HepG2 (cell line): ENCODE measurements around the gene AFTPH. TPM values are rescaled to one million over a fixed set of nuclear protein-coding genes. Genes with fewer than 3 reads are reported as not detected.

Experiments used
- ARNTL ChIP-seq: sonication (generic); formaldehyde crosslinking; IDR thresholded peaks from 2 replicates; pipeline ENCODE4 v1.4.0; 2020; ENCODE audit warnings: mild to moderate bottlenecking, missing genetic modification reagents
- BORCS8-MEF2B ChIP-seq: sonication (generic); formaldehyde crosslinking; IDR thresholded peaks from 2 replicates; pipeline ENCODE4 v1.8.0; 2022; ENCODE audit warnings: mild to moderate bottlenecking, missing genetic modification reagents
- CCDC6 ChIP-seq: sonication (generic); formaldehyde crosslinking; IDR thresholded peaks from 2 replicates; pipeline ENCODE4 v1.8.1; 2022; ENCODE audit warnings: mild to moderate bottlenecking, missing genetic modification reagents, moderate library complexity
- CREBL2 ChIP-seq: sonication (generic); formaldehyde crosslinking; IDR thresholded peaks from 2 replicates; pipeline ENCODE4 v1.8.1; 2023; ENCODE audit warnings: missing genetic modification reagents, mild to moderate bottlenecking, borderline replicate concordance
- CSRNP2 ChIP-seq: sonication (generic); formaldehyde crosslinking; conservative IDR thresholded peaks from 2 replicates; pipeline ENCODE4 v1.8.0; 2022; ENCODE audit warnings: low read depth, missing genetic modification reagents
- DMTF1 ChIP-seq: sonication (generic); formaldehyde crosslinking; IDR thresholded peaks from 2 replicates; pipeline ENCODE4 v1.4.0; 2020; ENCODE audit warnings: mild to moderate bottlenecking, missing genetic modification reagents
- FOXP1 ChIP-seq, 2 experiments: fragments of 450-650 bp in 1 of 2; IDR thresholded peaks; 2 replicates each; pipeline ENCODE4 v1.6.1; 2017 to 2018; ENCODE audit warnings: antibody characterized with exemption in 1 of 2
- NFYB ChIP-seq: sonication (generic); formaldehyde crosslinking; IDR thresholded peaks from 2 replicates; pipeline ENCODE4 v1.4.0; 2020; ENCODE audit warnings: missing genetic modification reagents
- POGK ChIP-seq: sonication (generic); formaldehyde crosslinking; conservative IDR thresholded peaks from 2 replicates; pipeline ENCODE4 v1.8.0; 2022; ENCODE audit warnings: mild to moderate bottlenecking, moderate library complexity, missing genetic modification reagents
- RBFOX2 ChIP-seq: fragments of 200-400 bp; formaldehyde crosslinking; IDR thresholded peaks from 2 replicates; pipeline ENCODE4 v1.6.1; 2017; ENCODE audit warnings: low read depth, mild to moderate bottlenecking, low read length
- ZNF333 ChIP-seq: sonication (generic); formaldehyde crosslinking; IDR thresholded peaks from 2 replicates; pipeline ENCODE4 v1.4.0; 2020; ENCODE audit warnings: mild to moderate bottlenecking, missing genetic modification reagents, borderline replicate concordance
- ZNF383 ChIP-seq: sonication (generic); formaldehyde crosslinking; IDR thresholded peaks from 2 replicates; pipeline ENCODE4 v1.4.0; 2020; ENCODE audit warnings: missing genetic modification reagents, mild to moderate bottlenecking, borderline replicate concordance
- ZNF446 ChIP-seq: sonication (generic); formaldehyde crosslinking; IDR thresholded peaks from 2 replicates; pipeline ENCODE4 v1.5.0; 2020; ENCODE audit warnings: mild to moderate bottlenecking, missing genetic modification reagents
- ZNF577 ChIP-seq: sonication (generic); formaldehyde crosslinking; IDR thresholded peaks from 2 replicates; pipeline ENCODE4 v1.4.0; 2020; ENCODE audit warnings: mild to moderate bottlenecking, low read depth, missing genetic modification reagents, borderline replicate concordance
- ZNF614 ChIP-seq: IDR thresholded peaks from 2 replicates; pipeline ENCODE4 v1.6.1; 2018; ENCODE audit warnings: missing biosample characterization, missing genetic modification reagents, inconsistent platforms, borderline replicate concordance
- ZNF660 ChIP-seq: sonication (generic); formaldehyde crosslinking; IDR thresholded peaks from 2 replicates; pipeline ENCODE4 v1.5.1; 2020; ENCODE audit warnings: mild to moderate bottlenecking, low read depth, missing genetic modification reagents, borderline replicate concordance
- ZNF724P ChIP-seq: sonication (generic); formaldehyde crosslinking; IDR thresholded peaks from 2 replicates; pipeline ENCODE4 v1.8.0; 2022; ENCODE audit warnings: missing genetic modification reagents, borderline replicate concordance
- ZNF773 ChIP-seq: sonication (generic); formaldehyde crosslinking; IDR thresholded peaks from 2 replicates; pipeline ENCODE4 v1.4.0; 2020; ENCODE audit warnings: missing genetic modification reagents, borderline replicate concordance
- ZNF777 ChIP-seq: sonication (generic); formaldehyde crosslinking; IDR thresholded peaks from 2 replicates; pipeline ENCODE4 v1.4.0; 2020; ENCODE audit warnings: missing genetic modification reagents
- polyA plus RNA-seq, 8 experiments: library from polyadenylated mRNA; depleted of rRNA in 3 of 8; stranded (reverse) in 7 of 8; unstranded in 1 of 8; fragments of >200 nt; fragmentation: Illumina TruSeq in 4 of 8; extraction: Trizol in 4 of 8; gene quantifications; 2 replicates each; pipeline versions ENCODE4 v1.2.1 to v1.2.3, GENCODE V29; 2011 to 2016; ENCODE audit warnings: low read depth in 4 of 8, missing spikeins in 1 of 8, mixed read lengths in 1 of 8; ENCODE audit not compliant: insufficient read depth in 1 of 8
- total RNA-seq, 5 experiments: library from RNA; depleted of rRNA; stranded (reverse); fragments of >200 nt; fragmentation: Illumina TruSeq; extraction: Trizol; gene quantifications; 2 replicates each; pipeline ENCODE4 v1.2.3, GENCODE V29; 2016; ENCODE audit warnings: low read depth in 1 of 5
- TF ChIP-seq, protein P1 (sequence below): sonication (generic); formaldehyde crosslinking; IDR thresholded peaks from 2 replicates; pipeline ENCODE4 v1.4.0; 2020; ENCODE audit warnings: mild to moderate bottlenecking, low read depth, missing genetic modification reagents

AFTPH gene
- total and polyA plus RNA-seq, 2 of the 13 experiments (the other 11 are each of a cell fraction or from before 2014, with no cell fraction given), result 27.5 to 36.8 TPM

- no peak; the same call in 1 of the 2 replicates for TF ChIP-seq POGK
- TF ChIP-seq ZNF614 (CRISPR knock-in tag), result peak; percentile 61; the same call in 1 of the 2 replicates
- no peak for TF ChIP-seq BORCS8-MEF2B (CRISPR knock-in tag)
- no peak for TF ChIP-seq DMTF1
- TF ChIP-seq ZNF446, result no peak
- TF ChIP-seq ZNF333 (CRISPR knock-in tag), result no peak
- no peak for TF ChIP-seq ZNF383 (CRISPR knock-in tag)
- TF ChIP-seq, protein P1, sequence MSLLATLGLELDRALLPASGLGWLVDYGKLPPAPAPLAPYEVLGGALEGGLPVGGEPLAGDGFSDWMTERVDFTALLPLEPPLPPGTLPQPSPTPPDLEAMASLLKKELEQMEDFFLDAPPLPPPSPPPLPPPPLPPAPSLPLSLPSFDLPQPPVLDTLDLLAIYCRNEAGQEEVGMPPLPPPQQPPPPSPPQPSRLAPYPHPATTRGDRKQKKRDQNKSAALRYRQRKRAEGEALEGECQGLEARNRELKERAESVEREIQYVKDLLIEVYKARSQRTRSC (CRISPR knock-in tag), result no peak
- TF ChIP-seq NFYB (CRISPR knock-in tag), result no peak
- TF ChIP-seq ARNTL (CRISPR knock-in tag), result no peak
- no peak for TF ChIP-seq ZNF660 (CRISPR knock-in tag)
- no peak for TF ChIP-seq ZNF777 (CRISPR knock-in tag)
- no peak for TF ChIP-seq RBFOX2
- no peak for TF ChIP-seq FOXP1 (IDR thresholded peaks at IDR 0.05)
- TF ChIP-seq FOXP1 (CRISPR knock-in tag; IDR thresholded peaks at IDR 0.05), result peak; percentile 95
- TF ChIP-seq CCDC6, result no peak
- TF ChIP-seq ZNF724P (CRISPR knock-in tag), result no peak
- no peak for TF ChIP-seq ZNF773 (CRISPR knock-in tag)
- TF ChIP-seq ZNF577 (CRISPR knock-in tag), result no peak
- no peak for TF ChIP-seq CREBL2 (CRISPR knock-in tag)
- no peak for TF ChIP-seq CSRNP2
These were observed 7.2 kb upstream of the AFTPH start (continued) for GRCh38 chr2:64516651-64517510.
